Measurements from ENCODE around the gene TPD52L2. TPM values are rescaled to one million over a fixed set of nuclear protein-coding genes. Genes with fewer than 3 reads are reported as not detected.
"Not testable (repeated sequence)": the region's sequence is repeated elsewhere in the genome, so short reads cannot be mapped to it uniquely, and the experiment has no call there.

Gene TPD52L2
- total RNA-seq, 1 donor from 2014 or later: 72.2 TPM

DNA sequence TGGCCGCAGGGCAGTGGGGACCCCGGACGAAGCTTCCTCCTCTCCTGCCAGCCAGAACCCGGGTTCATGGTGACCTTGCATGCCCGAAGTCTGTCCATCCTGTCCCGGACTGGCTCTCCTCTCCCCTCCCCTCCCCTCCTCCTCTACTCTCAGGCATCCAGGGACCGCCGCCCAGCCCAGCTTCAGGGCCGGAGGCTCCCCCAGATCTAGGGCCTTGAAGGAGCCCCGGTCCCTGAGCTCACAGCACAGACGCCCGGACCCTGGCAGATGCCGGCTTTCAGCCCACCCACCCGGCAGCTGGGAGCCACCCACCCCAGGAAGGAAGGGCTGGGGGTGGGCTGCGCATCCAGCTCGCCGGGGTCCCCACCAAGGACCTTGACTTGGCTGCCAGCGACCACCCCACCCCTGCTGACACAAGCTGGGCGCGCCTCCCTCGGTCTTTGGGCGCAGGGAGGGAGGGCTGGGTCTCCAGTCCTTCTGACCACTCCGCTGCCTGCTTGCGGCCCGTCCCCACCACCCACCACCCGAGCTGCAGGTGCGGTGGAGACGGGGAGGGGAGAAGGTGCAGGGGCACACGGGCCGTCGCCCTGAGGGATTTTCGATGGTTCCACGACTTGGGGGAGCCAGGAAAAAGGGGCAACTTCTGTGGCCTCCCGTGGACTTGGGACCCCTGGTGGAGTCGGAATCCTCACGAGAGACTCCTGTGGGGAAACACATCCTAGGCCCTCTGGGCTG lies 9.5 kb upstream of the TPD52L2 start:
- peak; percentile 23 for DNase-seq (ENCODE audit: low spot score)

DNA sequence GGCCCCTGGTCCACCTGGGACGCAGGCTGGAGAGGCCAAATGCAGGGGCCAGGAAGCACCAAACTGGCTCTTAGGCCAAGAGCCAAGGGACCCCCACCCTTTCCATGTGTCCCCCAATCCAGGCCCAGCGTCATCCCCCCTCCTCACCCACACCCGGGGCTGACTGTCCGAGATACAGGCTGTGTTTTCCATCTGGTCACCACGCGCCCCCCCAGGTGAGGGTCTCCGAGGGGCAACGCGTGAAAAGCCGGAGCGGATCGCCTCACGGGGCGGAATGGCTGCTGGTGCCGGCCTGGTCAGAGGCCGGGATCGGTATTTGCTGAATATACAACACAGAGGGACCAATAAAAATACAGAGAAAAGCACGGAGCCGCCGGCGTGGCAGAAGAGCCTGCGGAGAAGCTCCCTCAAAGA lies 9.0 kb upstream of the TPD52L2 start:
- DNase-seq (ENCODE audit: low spot score): no peak

DNA sequence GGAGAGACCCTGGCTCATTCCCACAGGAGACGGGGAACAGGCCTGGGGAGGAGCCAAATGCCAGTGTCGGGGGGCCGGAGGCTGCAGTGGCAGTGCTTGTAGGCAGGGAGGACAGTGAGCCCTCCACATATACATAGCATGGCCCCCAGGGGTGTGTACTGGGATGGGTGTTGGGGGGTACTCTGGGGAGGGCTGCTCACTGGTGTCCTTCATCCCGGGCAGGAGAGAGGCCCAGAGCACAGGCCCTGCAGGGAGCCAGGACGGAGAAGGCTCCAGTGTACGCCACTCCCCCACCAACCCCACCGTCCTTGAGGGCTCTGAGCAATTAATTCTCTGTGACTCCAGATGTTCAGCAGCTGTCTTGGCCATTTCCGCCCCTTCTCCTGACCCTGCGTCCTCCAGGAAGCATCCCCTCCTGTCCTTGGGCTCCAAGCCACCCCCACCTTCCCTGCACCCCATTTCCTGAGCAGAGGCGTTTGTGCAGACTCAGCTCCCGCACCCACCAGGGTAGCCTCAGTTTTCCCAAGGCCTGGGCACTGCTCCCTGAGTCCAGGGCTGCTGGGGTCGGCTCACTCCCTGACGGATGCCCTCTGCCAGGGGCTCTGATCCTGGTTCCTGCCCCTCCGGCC lies 7.2 kb upstream of the TPD52L2 start:
- peak; percentile 36 for DNase-seq (ENCODE audit: low spot score)

DNA sequence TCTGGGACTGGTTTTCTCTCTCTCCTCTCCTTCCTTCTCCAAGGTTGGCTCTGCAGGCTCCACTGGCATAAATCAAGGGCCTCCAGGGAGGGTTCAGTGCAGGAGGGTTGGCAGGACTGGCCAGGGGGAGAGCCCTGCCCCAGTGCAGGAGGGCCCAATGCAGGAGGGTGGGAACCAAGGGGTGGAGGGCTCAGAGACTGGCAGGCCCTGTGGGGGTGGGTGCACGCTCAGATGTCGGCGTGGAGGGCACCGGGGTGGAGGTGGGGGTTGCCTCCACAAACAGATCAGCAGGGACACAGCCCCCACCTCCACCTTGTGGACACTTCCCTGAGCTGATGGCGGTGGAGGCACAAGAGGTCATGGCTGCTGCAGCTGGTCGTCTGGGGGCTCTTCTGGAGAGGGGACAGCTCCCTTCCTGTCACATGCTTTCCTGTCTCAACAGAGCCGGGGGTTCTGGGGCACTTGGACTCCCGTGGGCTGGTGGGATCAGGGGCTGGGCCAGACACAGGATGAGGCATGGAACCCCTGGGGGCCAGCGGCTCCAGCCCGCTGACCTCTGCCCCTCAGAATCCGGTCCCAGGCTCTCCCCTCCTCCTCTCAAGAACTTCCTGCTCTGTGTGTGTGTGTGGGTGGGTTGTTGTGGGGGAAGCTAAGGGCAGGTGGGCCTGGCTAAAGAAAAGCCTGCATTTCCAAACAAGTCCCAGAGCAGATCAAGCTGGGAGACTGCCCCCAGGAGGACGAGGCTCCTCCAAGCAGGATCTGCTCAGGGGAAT lies 6.5 kb upstream of the TPD52L2 start:
- DNase-seq (ENCODE audit: low spot score): peak; percentile 61

DNA sequence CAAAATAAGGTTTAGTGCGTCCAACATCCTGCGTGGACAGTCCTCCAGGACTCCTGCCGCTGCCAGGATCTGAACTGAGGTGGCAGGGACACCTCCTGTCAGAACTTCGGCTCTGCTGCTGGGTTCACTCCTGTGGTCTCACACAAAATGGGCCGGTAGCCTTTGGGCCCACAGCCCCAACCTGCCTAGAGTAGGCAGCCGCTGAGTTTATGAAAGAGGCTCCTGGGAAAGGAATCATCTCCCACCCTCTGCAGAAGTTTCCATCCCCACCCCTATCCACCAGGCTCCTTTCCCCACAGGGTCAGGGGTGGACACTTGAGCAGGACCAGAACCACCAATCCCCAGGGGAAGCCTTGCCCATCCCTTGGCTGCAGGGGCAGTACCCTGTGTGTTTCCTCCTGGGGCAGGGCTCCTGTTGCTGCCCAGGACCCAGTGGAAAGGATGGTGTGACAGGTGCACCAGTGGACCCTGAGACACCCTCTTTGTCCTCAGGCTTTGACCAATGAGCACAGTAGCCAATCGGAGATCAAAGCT lies 5.8 kb upstream of the TPD52L2 start:
- DNase-seq (ENCODE audit: low spot score): no peak

- peak; percentile 12 for DNase-seq (ENCODE audit: low spot score)
These were observed 4.6 kb upstream of the TPD52L2 start for GRCh38 chr20:63860325-63861051.

DNA sequence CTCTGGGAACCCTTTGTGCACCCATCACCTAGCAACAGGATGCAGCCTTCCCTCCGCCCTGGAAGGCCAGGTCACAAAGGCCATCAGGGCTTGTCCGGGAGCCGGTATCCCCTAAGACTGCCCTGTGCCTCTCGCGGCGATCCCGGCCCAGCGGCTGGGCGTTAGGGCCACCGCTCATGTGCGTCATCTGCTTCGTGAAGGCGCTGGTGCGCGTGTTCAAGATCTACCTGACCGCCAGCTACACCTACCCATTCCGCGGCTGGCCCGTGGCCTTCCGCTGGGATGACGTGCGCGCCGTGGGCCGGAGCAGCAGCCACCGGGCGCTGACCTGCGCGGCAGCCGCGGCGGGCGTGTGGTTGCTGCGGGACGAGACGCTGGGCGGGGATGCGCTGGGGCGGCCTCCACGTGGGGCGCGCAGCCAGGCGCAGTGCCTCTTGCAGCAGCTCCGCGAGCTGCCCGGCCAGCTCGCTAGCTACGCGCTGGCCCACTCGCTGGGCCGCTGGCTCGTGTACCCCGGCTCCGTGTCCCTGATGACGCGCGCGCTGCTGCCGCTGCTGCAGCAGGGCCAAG lies 3.6 kb upstream of the TPD52L2 start, which contains the start of gene ABHD16B:
TSS of gene ABHD16B (plus strand) at position 134 of the 570 bp plus-strand sequence. CDS start at position 177, 43 bp downstream.
- DNase-seq (ENCODE audit: low spot score): no peak

- DNase-seq (ENCODE audit: low spot score): no peak
These were observed 2.8 kb upstream of the TPD52L2 start for GRCh38 chr20:63861981-63862901.

DNA sequence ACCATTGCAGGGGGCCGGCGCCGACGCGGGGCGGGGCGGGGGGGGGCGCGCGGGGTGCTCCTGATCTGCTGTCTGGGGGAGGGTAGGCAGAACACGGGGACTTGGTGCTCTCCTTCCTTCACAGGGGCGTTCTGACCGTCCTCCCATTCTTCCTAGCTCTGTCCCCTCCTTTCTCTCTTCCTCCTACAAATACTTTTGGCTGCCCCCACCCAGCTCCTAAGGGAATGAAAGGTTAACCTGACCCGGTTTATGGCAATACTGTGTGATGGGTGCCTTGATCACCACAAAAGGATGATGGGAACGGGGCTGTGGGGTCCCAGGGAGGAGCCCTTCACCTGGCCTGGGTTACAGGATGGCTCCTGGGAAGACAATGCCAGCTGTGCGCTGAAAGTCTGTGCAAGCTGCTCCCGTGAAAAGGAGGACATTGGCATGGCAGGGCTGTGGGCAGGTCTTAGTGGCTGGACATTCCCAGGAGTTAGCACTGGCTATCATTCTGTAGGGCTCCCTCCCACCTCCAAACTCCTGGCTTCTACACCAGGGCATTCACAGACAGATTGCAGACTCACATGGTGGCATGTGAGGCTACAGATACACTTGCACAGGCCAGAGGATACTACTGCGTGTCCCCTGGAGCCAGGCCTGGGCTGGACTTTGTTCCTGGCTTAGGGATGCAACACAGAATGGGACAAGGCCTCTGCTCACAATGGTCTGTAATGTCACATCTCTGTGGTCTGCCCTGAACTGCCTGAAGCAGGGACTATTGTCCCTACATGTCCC lies 1.9 kb upstream of the TPD52L2 start:
- DNase-seq (ENCODE audit: low spot score): no peak

DNA sequence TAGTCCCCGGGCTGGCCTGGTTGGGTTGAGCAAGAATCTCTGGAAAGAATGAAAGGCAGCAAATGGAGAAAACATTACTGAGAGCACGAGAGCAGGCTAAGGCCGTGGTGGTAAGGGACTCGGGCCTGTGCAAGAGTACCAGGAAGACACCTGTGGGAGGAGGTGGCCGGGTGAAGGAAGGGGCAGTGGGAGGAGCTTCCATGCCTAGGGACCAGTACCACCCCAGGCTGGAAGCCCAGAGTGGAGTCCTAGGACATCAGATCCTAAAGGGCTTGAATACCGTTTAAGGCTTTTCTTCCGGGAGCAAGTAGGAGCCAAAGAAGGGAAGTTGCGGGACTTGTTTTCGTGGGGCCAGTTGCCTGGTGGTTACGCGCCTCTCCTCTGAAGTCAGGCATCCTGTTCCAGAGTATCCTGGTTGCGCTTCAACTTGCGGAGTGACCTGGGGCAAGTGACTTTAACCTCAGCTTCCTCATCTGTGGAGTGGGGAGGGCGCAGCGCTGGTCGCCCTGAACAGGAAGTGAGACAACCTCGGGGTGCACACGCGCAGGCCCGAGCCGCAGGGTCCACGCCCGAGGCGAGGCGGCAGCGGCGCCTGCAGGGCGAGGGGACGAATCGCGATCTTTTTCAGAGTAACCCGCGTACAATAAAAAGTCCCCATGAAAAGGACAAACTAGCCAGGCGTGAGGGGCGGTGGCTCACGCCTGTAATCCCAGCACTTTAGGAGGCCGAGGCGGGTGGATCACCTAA lies 1.1 kb upstream of the TPD52L2 start:
- DNase-seq (ENCODE audit: low spot score): peak; percentile 78

DNA sequence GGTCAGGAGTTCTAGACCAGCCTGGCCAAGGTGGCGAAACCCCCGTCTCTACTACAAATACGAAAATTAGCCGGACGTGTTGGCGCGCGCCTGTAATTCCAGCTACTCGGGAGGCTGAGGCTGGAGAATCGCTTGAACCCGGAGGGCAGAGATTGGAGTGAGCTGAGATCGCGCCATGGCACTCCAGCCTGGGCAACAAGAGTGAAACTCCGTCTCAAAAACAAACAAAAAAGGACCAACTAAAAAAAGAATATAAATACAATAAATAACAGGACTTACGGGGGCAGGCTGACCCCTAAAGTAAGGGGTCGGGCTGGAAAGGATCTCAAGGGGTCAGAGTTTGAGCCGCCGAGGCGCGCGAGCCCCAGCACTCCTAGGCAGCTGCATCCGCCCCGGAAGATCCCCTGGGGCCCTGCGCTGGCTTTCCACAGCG lies 509 bp upstream of the TPD52L2 start:
- no peak for DNase-seq (ENCODE audit: low spot score)

- not testable (repeated sequence) for DNase-seq (ENCODE audit: low spot score)
These were observed 2.0 kb downstream of the TPD52L2 start for GRCh38 chr20:63867042-63867441.

- no peak for DNase-seq (ENCODE audit: low spot score)
These were observed 3.2 kb downstream of the TPD52L2 start for GRCh38 chr20:63868264-63868663.

- peak; percentile 51 for DNase-seq (ENCODE audit: low spot score)
These were observed 8.5 kb downstream of the TPD52L2 start for GRCh38 chr20:63873477-63873971.

DNA sequence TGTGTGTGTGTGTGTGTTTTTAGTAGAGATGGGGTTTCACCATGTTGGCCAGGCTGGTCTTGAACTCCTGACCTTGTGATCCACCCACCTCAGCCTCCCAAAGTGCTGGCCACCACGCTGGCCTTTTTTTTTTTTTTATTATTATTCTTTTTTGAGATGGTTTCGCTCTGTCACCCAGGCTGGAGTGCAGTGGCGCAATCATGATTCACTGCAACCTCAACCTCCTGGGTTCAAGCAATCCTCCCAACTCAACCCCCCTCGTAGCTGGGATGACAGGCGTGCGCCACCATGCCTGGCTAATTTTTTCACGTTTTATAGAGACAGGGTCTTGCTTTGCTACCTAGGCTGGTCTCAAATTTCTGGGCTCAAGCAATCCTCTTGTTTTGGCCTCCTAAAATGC lies 9.2 kb downstream of the TPD52L2 start:
- not testable (repeated sequence) for DNase-seq (ENCODE audit: low spot score)

DNA sequence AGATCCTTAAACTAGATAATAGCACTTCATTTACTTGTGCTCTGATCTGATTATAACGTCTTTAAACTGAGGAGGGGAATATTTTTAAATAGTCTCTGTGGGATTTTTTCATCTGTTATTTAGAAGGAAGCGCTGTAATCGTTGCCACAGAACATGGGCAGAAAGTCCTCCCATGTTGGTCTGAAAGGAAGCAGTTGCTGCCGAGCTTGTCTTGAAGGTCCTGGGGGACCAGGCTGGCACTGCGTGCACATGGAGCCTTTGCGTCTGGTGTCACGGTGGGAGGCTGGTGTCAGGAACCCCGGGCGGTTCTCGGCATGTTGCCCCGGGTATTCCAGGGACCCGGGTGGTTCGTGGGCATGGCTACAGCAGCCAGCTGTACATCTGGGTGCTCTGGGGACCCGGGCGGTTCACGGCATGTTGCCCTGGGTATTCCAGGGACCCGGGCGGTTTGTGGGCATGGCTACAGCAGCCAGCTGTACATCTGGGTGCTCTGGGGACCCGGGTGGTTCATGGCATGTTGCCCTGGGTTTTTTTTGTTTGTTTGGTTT lies 11.5 kb downstream of the TPD52L2 start:
- no peak for DNase-seq (ENCODE audit: low spot score)

DNA sequence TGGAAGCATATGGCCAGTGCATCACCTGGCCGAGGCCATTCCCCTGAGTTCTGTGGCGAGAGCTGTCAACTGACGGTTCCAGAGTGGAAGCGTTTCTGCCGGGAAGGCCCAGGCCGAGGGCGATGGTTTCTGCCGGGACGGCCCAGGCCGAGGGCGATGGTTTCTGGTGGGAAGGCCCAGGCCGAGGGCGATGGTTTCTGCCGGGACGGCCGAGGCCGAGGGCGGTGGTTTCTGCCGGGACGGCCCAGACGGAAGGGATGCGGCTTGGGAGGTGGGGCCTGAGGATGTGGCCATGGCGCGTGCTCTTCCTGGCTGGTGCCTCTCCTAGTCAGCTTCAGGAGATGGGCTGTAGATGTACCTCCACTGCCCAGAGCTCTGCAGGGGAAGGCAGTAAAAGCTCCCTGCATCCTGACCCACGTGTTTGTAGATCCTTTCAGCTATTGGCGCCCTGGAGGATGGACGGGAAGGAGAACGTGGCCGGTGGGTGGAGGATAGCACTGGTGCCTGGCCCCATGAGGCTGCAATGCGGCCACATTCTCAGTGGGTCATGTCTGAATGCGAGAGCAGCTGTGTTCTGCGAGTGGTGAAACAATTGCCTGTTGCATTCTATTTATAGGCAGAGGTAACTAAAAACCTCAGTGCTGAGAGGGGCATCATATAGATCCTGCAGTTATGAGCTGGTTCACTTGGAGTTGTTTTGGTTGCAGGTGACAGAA lies 12.8 kb downstream of the TPD52L2 start:
- DNase-seq (ENCODE audit: low spot score): no peak
